ENCODE results near the gene LASP1.
"Not testable (repeated sequence)": the region's sequence is repeated elsewhere in the genome, so short reads cannot be mapped to it uniquely, and the experiment has no call there.

Gene LASP1

DNA sequence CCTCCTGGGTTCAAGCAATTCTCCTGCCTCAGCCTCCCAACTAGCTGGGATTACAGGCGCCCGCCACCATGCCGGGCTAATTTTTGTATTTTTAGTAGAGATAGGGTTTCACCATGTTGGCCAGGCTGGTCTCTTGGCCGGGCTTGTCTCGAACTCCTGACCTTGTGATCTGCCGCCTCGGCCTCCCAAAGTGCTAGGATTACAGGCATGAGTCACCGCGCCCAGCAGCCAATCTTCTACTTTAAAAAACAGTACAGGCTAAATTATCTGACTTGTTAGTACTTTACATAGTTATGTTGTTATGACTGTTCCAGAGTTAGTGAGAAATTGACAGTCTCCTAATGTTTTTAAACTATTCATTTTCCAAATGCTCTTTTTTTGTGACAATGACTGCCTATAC is 64.1 kb downstream of the LASP1 start:
- peak; percentile 61 for DNase-seq (ENCODE audit: low read depth)

DNA sequence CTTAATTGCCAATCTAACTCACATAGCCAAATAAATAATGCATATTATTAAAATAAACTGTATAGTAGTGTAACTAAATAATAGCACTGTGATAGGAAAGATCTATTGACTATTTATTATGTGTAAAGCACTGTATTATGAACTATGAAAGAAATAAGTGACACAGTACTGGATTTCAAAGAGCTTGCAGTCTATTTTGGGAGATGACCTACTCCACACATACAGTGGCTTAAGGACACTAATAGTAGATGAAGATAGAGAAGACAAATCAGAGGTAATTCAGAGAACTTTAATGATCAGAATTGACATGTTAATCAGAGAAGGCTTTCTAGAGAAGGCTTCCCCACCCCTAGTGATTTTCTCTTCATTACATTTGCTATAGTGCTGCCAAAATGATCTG is 70.1 kb downstream of the LASP1 start:
- no peak for DNase-seq (ENCODE audit: low read depth)

DNA sequence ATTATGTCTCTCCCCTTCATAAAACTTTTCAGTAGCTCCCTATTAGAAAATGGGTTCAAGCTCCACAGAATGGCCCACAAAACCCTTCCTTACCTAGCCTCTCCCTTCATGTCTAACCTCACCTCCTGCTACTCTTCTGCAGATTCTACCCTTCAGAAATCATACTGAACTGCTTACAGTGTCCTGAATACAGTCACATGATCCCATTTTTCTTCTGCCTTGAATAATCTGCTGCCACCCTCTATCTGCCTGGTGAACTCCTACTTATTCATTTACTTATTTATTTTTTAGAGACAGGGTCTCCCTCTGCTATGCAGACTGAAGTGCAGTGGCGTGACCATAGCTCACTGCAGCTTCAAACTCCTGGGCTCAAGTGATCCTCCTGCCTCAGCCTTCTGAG is 70.5 kb downstream of the LASP1 start:
- DNase-seq (ENCODE audit: low read depth): no peak

DNA sequence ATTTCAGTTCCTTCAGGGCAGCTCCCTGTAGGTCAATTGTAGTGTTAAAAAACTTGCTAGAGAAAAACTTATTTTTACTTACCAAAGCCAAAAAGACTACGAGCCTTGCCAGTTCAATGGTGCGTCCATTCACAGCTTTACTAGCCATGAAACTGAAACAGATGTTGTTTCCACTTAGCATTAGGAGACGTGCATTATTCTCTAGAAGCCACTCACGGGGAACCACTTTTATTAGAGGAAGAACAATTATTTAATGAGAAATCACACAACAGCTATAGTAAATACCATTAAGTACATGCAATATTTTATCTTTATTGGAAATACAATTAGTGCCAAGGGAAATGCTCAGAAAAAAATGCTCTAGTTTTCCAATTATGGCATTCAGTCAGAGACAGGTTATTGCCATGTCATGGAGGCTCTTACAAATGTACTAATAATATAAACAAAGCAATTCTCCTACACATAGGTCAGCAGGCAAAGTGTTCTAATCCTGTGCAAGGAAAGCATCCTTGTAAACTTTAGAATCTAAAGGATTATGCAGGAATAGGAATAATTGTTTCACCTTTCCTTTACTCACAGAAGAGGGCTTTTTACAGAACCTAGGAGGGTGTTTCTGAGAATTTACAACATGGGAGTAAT is 73.0 kb downstream of the LASP1 start:
- DNase-seq (ENCODE audit: low read depth): no peak

DNA sequence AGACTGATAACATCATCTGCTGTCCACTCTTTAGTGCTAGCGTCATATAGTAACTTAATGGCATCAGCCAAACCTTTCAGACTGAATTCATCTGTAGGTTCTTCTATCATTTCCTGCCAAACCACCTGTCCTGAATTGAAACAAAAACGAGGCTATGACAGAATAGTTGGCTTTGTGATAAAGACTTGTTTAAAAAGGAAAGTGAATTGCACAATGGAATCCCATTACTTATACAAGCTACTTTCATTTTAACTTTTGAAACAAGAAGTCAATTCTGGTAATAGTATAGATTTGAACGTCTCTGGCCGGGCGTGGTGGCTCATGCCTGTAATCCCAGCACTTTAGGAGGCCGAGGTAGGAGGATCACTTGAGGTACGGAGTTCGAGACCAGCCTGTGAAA is 73.7 kb downstream of the LASP1 start:
- DNase-seq (ENCODE audit: low read depth): peak; percentile 47

DNA sequence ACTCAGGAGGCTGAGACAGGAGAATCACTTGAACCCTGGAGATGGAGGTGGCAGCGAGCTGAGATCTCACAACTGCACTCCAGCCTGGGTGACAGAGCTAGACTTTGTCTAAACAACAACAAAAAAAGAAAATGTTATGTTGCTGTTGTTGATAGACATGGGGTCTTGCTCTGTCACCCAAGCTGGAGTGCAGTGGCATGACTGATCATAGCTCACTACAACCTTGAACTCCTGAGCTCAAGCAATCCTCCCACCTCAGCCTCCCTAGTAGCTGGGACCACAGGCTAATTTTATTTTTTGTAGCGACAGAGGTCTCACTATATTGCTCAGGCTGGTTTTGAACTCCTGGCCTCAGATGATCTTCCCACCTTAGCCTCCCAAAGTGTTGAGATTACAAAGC is 77.3 kb downstream of the LASP1 start:
- no peak for DNase-seq (ENCODE audit: low read depth)

DNA sequence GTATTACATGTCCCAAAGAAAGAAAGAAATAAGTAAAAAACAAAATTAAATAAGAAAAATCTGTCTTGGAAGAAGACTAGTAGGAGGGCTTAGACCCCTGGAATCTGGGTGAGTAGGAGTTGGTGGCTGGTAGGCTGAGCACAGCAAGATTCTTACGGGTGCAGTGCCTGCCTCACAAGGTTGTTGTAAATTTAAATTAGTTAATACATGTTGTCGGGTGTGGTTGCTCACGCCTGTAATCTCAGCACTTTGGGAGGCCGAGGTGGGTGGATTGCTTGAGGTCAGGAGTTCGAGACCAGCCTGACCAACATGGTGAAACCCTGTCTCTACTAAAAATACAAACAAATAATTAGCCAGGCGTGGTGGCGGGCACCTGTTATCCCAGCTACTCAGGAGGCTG is 83.9 kb downstream of the LASP1 start:
- not testable (repeated sequence) for DNase-seq (ENCODE audit: low read depth)

DNA sequence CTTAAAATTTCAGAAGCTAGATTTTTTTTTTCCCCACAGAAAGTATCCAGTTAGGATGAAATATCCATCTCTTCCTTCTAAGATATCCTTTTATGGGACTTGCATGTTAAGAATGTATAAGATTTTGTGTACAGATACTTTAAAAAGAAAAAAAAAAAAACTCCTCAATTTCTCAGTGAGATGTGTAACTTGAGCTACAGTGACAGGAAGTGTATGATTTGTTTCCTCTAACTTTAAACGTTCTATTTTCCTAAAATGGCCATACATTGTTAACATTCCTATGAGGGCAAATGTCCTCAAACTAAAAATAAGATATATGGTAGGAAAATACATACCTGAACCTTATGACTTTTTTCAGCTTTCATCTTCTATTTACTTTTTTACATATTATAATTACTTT is 88.5 kb downstream of the LASP1 start:
- peak; percentile 41 for DNase-seq (ENCODE audit: low read depth)

DNA sequence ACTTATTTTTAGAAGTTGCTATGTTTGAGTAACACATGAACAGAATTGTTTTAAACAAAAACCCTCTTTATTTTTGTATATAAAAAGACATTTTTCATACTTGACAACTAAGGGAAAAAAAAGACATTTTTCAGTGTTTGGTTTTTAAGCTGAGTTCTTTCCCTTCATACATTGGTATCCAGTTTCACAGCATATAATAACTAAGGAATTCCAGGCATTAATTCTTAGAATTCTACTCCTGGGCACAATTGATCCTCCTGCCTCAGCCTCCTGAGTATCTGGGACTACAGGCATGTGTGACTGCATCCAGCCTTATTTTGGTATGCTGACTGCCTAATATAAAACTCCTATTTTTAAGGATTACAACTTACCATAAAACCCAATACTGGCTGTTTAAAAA is 88.9 kb downstream of the LASP1 start:
- peak; percentile 65 for DNase-seq (ENCODE audit: low read depth)

DNA sequence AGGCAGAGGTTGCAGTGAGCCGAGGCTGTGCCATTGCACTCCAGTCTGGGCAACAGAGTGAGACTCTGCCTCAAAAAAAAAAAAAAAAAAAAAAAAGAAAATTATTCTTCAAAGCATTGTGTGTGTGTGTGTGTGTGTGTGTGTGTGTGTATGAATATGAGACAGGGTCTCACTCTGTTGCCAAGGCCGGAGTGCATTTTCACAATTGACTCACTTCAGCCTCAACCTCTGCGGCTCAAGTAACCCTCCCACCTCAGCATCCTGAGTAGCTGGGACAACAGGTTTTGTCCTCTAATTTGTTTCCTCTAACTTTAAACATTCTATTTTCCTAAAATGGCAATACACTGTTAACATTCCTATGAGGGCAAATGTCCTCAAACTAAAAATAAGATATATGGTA is 89.7 kb downstream of the LASP1 start:
- no peak for DNase-seq (ENCODE audit: low read depth)

DNA sequence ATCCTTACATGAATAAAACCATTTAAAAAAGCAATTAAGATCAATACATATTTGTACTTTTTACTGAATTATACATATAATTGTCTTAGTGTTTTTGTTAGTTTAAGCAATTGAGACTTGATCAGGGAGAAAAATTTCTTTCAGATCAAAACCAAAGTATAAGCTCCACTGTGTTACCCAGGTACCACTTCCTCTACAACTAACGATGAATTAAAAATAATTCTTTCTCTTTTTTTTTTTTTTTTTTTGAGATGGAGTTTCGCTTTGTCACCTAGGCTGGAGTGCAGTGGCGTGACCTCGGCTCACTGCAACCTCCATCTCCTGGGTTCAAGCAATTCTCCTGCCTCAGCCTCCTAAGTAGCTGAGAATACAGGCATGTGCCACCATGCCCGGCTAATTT is 90.5 kb downstream of the LASP1 start:
- DNase-seq (ENCODE audit: low read depth): no peak

DNA sequence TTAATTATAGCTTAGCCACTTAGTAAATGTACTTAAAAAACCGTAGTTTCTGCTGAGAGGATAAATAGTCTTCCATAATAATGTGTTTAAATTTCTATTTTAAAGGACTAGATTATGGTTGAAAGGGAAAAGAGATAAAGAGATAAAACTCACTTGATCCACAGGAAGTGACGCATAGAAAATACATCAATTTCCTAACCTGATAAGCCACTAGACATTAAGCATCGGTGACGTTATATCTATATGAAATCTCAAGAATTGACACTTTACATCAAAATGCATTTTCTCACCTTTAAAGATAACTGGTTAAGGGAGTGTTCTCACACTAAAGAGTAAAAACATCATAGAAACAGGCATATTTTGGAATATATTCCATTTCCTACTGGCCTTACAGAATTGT is 91.6 kb downstream of the LASP1 start:
- DNase-seq (ENCODE audit: low read depth): no peak

DNA sequence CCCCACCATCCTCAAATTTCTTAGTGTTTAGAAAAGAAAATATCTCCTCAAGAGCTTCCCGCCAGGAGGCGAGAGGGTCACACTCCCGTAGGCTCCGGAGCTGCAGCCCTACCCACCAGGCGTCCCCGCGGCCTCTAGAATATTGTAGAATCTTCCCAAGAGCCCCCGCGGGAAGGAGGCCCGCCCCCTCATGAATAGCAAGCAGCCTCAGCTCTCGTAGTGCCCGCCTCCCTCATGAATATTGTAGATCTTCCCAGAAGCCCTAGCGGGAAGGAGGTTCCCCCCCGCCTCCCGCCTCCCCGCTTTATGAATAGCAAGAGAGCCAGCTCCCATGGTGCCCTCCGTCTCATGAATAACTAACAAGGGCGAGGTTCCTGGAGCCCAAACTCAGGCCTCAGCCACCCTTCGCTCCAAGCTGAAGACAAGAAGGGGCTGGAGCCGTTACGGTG is 97.5 kb downstream of the LASP1 start, which contains the start of gene FBXO47:
FBXO47 (minus strand) TSS at position 114 of the 449 bp plus-strand sequence. CDS start 4,378 bp downstream, outside the sequence.
- peak; percentile 94 for DNase-seq (ENCODE audit: low read depth)

DNA sequence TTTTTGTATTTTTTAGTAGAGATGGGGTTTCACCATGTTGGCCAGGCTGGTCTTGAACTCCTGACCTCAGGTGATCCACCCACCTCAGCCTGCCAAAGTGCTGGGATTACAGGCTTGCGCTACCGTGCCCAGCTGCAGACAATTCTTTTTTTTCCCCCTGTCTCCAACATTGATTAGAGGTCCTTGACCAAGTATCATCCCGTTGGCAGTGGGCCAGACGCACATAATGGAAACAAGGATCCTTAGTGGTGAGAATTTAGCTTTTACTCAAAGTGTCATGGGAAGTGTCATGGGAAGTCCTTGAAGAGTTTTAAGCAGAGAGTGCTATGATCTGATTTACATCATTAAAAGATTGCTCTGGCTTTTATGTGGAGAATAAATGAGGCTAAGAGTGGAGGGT is 99.4 kb downstream of the LASP1 start:
- DNase-seq (ENCODE audit: low read depth): no peak

DNA sequence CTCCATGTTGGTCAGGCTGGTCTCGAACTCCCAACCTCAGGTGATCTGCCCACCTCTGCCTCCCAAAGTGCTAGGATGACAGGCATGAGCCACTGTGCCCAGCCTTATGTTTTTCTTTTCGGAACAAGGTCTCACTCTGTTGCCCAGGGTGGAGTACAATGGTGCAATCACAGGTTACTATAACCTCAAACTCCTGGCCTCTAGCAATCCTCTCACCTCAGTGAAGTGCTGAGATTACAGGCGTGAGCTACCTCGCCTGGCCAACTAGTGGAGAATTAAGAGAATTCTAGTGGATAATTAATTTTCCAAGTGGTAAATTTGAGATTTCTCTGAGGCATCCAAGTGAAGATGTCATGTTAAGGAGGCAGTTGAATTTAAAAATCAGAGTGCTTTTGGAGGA is 100.3 kb downstream of the LASP1 start:
- no peak for DNase-seq (ENCODE audit: low read depth)

DNA sequence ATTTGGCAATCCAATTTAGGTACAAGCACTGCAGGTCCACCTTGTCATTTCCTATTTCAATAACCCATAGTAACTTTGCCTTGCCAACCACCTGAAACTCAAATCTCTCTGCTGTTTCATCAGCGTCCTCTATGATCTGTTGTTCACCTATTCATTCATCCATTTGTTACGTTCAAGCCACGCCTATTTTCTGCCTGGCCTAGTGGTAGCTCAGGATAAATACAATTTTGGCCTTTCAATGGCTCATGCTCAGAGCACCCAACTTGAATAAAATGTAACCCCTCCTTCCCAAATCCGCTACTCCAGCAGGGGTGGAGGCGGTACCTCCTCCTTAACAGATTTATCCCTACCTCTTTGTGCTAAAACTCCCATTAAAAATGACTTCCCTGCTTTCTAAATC is 100.9 kb downstream of the LASP1 start:
- DNase-seq (ENCODE audit: low read depth): no peak
